ENCODE data around the gene TMEM238. TPM values are rescaled to one million over a fixed set of nuclear protein-coding genes. Genes with fewer than 3 reads are reported as not detected.

Gene TMEM238
- total RNA-seq, 1 donor from 2014 or later: 8.1 TPM

DNA sequence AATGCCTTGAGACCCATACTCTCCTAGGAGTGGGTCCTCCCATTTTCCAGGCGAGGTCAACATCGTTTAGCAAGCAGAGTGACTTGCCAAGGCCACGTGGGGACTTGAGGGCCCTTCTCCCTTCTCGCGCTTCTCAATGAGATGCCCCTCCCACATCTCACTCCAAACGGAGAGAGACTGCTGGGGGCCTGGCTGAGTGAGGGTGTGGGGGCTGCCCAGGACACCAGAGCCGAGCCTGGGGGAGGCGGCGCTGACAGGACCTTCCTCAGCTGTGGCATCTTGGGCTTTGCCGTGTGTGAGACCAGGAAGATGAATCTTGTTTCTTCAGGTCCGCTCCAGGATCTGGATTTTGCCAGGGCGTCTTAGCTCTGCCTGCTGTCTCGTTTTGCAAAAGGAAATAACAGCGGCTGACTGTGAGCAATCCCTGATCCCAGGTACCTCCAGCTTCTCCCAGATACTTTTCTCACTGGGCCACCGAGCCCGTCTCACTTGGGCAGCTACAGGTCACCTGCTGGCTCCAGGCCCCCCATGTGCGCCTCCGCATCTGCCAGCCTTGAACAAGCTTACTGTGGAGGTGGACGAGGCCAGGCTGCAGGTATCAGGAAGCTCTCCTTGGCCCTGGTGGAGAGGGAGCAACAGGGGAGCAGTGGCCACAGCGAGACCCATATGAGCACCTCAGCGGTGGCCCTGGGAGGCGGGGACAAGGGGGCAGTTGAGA is 35.6 kb downstream of the TMEM238 start:
- H3K36me3 Mint-ChIP-seq: no peaks in the 10 kb centered on the region
- no peak overlapping the region for H3K27ac Mint-ChIP-seq
- no peak for TF ChIP-seq CTCF (conservative IDR thresholded peaks at IDR 0.05)
- H3K4me3 Mint-ChIP-seq: no peak overlapping the region
- DNase-seq (ENCODE audit: extremely low spot score, unreplicated experiment): no peak
- peaks cover 15% of the 10 kb centered on the region for H3K4me1 Mint-ChIP-seq (ENCODE audit: unreplicated experiment)
- H3K9me3 Mint-ChIP-seq: no peaks in the 10 kb centered on the region
- peaks cover 32% of the 10 kb centered on the region for H3K27me3 Mint-ChIP-seq

DNA sequence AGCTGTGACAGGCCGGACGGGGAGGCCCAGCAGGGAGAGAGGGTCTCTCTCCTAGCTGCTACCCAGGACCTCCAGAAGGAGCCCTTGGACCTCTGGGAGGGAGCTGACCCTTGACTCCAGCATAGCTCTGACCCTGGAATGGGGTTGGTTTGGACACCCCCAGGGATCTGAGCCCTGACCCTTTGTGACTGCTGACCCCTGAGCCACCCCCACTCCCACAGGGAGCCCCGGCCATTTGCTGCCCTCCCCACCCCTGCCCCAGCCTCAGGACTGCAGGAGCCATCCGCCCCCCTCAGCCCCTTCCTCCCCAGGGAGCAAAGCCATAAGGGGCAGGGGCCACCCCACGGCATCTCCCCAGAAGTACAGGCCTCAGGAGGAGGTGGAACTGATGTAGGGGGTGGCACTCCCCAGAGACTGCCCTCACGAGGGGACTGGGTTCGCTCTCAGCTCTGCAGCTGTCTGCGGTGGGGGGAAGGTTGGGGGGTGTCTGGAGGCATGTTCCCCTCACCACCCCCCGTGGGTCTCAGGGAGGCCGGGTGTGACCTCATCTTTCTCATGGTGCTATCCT is 36.6 kb downstream of the TMEM238 start:
- DNase-seq (ENCODE audit: extremely low spot score, unreplicated experiment): no peak
- Mint-ChIP-seq H3K9me3 (no peaks in the 10 kb centered on the region), H3K27ac (no peak overlapping the region), H3K4me1 (ENCODE audit: unreplicated experiment) (peaks cover 15% of the 10 kb centered on the region), H3K4me3 (no peak overlapping the region), H3K36me3 (no peaks in the 10 kb centered on the region), H3K27me3 (peaks cover 22% of the 10 kb centered on the region)
- no peak for TF ChIP-seq CTCF (conservative IDR thresholded peaks at IDR 0.05)

DNA sequence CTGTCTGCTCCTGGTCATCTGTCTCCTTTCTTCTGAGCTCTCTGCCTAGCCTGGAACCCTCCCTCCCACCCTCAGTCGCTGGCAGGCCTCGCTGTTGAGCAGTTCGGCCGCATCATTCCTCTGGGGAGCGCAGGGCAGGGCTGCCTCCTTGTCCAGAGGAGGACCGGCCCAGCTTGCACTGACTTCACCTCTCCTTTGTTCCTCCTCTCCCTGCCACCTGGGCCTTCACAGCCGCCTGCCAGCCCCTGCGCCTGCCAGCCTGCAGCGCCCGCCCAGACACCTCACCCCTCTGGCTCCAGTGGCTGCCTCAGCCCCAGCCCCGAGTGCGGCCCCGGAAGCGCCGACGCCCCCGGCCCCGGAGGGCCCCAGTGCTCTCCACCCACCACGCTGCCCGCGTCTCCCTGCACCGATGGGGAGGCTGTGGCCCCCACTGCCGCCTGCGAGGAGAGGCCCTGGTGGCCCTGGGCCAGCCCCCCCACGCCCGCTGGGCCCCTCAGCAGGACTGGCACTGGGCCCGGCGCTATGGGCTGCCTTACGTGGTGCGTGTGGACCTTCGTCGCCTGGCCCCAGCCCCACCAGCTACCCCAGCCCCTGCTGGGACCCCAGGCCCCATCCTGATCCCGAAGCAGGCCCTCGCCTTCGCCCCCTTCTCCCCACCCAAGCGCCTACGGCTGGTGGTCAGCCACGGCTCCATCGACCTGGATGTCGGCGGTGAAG is 37.2 kb downstream of the TMEM238 start:
- Mint-ChIP-seq H3K9me3 (no peaks in the 10 kb centered on the region), H3K4me3 (no peak overlapping the region), H3K36me3 (no peaks in the 10 kb centered on the region), H3K27ac (no peak overlapping the region), H3K4me1 (ENCODE audit: unreplicated experiment) (peaks cover 15% of the 10 kb centered on the region), H3K27me3 (peaks cover 16% of the 10 kb centered on the region)
- DNase-seq (ENCODE audit: extremely low spot score, unreplicated experiment): no peak
- TF ChIP-seq CTCF (conservative IDR thresholded peaks at IDR 0.05): no peak

- Mint-ChIP-seq H3K27me3 (peaks cover 8% of the 10 kb centered on the region), H3K9me3 (no peaks in the 10 kb centered on the region), H3K4me1 (ENCODE audit: unreplicated experiment) (peaks cover 15% of the 10 kb centered on the region), H3K27ac (no peak overlapping the region), H3K4me3 (no peak overlapping the region), H3K36me3 (no peaks in the 10 kb centered on the region)
- no peak for DNase-seq (ENCODE audit: extremely low spot score, unreplicated experiment)
- TF ChIP-seq CTCF (conservative IDR thresholded peaks at IDR 0.05): no peak
These were observed 38.0 kb downstream of the TMEM238 start for GRCh38 chr19:55345818-55346724.

GRCh38 chr19:55345101-55345817 is 38.8 kb downstream of the TMEM238 start:
- DNase-seq (ENCODE audit: extremely low spot score, unreplicated experiment): no peak
- TF ChIP-seq CTCF (conservative IDR thresholded peaks at IDR 0.05): no peak
- H3K9me3 Mint-ChIP-seq: no peaks in the 10 kb centered on the region
- H3K27me3 Mint-ChIP-seq: no peaks in the 10 kb centered on the region
- peak overlapping the region; percentile 21 for H3K27ac Mint-ChIP-seq
- peaks cover 15% of the 10 kb centered on the region for H3K4me1 Mint-ChIP-seq (ENCODE audit: unreplicated experiment)
- no peaks in the 10 kb centered on the region for H3K36me3 Mint-ChIP-seq
- H3K4me3 Mint-ChIP-seq: no peak overlapping the region
